Esophagus muscularis mucosa (tissue), 4 donors: ENCODE measurements around the gene RGP1. TPM values are rescaled to one million over a fixed set of nuclear protein-coding genes. Genes with fewer than 3 reads are reported as not detected.

Experiments used
- DNase-seq: peaks from one replicate; pipeline ENCODE4 v3.0.0-alpha.2; 2017; ENCODE audit errors: extremely low spot score
- H3K27ac ChIP-seq, 4 donors: fragments of 200-600 bp; sonication (generic); replicated peaks in 1 of 4; 1 replicate in 3 of 4; 2 replicates in 1 of 4; pipeline ENCODE4 v1.5.1; 2016 to 2019; ENCODE audit warnings: mild to moderate bottlenecking in 1 of 4
- H3K27me3 ChIP-seq, 4 donors: fragments of 200-600 bp; sonication (generic); one replicate each; pipeline versions ENCODE4 v1.5.1 to v1.6.0; 2016 to 2019
- H3K36me3 ChIP-seq, 4 donors: fragments of 200-600 bp; sonication (generic); one replicate each; pipeline ENCODE4 v1.5.1; 2016 to 2019
- H3K4me1 ChIP-seq, 4 donors: fragments of 200-600 bp; sonication (generic); one replicate each; pipeline ENCODE4 v1.5.1; 2016 to 2019
- H3K4me3 ChIP-seq, 4 donors: fragments of 200-600 bp; sonication (generic); 1 replicate in 2 of 4; 2 replicates in 2 of 4; pipeline ENCODE4 v1.5.1; 2016 to 2019; ENCODE audit warnings: mild to moderate bottlenecking in 4 of 4, moderate library complexity in 1 of 4
- H3K9me3 ChIP-seq, 4 donors: fragments of 200-600 bp; sonication (generic); 1 replicate in 3 of 4; 2 replicates in 1 of 4; pipeline ENCODE4 v1.5.1; 2016 to 2019
- CTCF ChIP-seq, 3 experiments: fragments of 200-600 bp in 2 of 3; fragments of 450-650 bp in 1 of 3; sonication (generic) in 2 of 3; IDR thresholded peaks; one replicate each; pipeline ENCODE4 v1.5.1; 2017 to 2019; ENCODE audit warnings: antibody characterized with exemption in 3 of 3, mild to moderate bottlenecking in 2 of 3, moderate library complexity in 1 of 3
- EP300 ChIP-seq: sonication (generic); formaldehyde crosslinking; IDR thresholded peaks from one replicate; pipeline ENCODE4 v1.6.1; 2017; ENCODE audit warnings: antibody characterized with exemption
- POLR2A ChIP-seq: fragments of 450-650 bp; IDR thresholded peaks from one replicate; pipeline ENCODE4 v1.6.1; 2017; ENCODE audit warnings: antibody characterized with exemption, moderate library complexity, mild to moderate bottlenecking, low read depth
- POLR2AphosphoS5 ChIP-seq, 2 donors: sonication (generic); formaldehyde crosslinking; IDR thresholded peaks; one replicate each; pipeline ENCODE4 v1.6.1; 2017; ENCODE audit warnings: antibody characterized with exemption in 2 of 2
- WGBS: methylation state at CpG from one replicate; pipeline ENCODE4 v1.1.5; 2018; 5-methylcytosine and 5-hydroxymethylcytosine counted together
- intact Hi-C: fragments of 100-400 bp; cut with DNase I; formaldehyde crosslinking; loops from one replicate; pipeline ENCODE4 v1.15.1; 2023
- total RNA-seq, 4 donors: library from RNA; depleted of rRNA; stranded (reverse); fragments of >200 nt; gene quantifications; one replicate each; pipeline versions ENCODE4 v1.1.0 to v1.2.1, GENCODE V29; 2016

RGP1 gene
- total RNA-seq, 4 donors from 2014 or later = 22.0 to 31.8 (median 26.8) TPM

DNA sequence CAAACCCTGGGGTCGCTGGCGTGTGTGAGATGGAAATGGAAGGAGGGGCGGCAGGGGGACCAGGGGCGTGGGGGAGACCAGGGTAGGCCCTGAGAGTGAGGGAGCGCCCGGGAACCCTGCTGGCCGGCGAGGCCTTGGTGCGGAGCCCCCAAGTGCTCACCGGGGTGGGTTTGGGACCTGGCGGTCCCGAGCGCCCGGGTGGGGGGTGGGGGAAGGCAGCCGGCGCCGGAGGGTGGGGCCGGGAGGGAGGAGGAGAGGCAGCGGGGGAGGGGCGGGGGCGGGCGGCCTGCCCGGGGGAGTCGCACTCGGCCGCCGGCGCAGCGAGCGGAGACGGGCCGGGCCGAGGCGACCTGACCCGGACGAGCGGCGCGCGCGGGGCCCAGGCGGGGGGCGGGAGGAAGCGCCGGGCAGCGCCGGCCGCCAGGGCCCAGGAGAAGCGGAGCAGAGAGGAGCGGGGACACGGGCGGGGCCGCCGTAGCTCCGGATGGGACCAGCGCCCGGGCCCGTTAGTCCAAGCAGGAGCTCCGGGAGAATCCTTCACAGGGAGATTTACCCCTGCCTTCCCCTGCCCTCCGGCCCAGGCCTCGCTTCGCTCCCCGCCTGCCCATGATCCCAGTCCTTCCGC is 42.3 kb downstream of the RGP1 start, which contains the start of gene NPR2:
TSS of gene NPR2 (plus strand) at position 295 of the 625 bp plus-strand sequence. CDS start 818 bp downstream, outside the sequence.
- no peak for TF ChIP-seq POLR2A
- TF ChIP-seq POLR2AphosphoS5 (IDR thresholded peaks at IDR 0.05) = peak in 1 of 2 donors; percentile 14
- Histone ChIP-seq H3K27ac (peak within 1 kb of the TSS; percentile 85 to 91 (median 87)), H3K4me1 (peaks cover 28 to 62% (median 57%) of the 10 kb centered on the region in 4 donors), H3K36me3 (no peaks in the 10 kb centered on the region), H3K27me3 (no peaks in the 10 kb centered on the region), H3K4me3 (peak within 1 kb of the TSS; percentile 68 to 82 (median 68)), H3K9me3 (no peaks in the 10 kb centered on the region)
- WGBS = 3% methylated on average over 13 of the region's 64 CpGs
- no peak for DNase-seq
- intact Hi-C loops = loop anchor here (2.0 kb wide), 2 partner anchors 35 to 91 kb away; no protein-coding TSS in a partner anchor

GRCh38 chr9:35792024-35792813 is 43.1 kb downstream of the RGP1 start:
- TF ChIP-seq POLR2A (no peak), CTCF (IDR thresholded peaks at IDR 0.05) (no peak), POLR2AphosphoS5 (IDR thresholded peaks at IDR 0.05) (no peak), EP300 (no peak)
- H3K27me3 ChIP-seq = no peaks in the 10 kb centered on the region
- peak overlapping the region; percentile 85 to 91 (median 87) for H3K27ac ChIP-seq
- no peaks in the 10 kb centered on the region for H3K9me3 ChIP-seq
- intact Hi-C loops = no loop called here
- peak overlapping the region; percentile 68 to 82 (median 68) for H3K4me3 ChIP-seq
- no peaks in the 10 kb centered on the region for H3K36me3 ChIP-seq
- DNase-seq = no peak
- 47% methylated on average over 14 of the region's 34 CpGs for WGBS
- peaks cover 28 to 64% (median 57%) of the 10 kb centered on the region in 4 donors for H3K4me1 ChIP-seq

- Histone ChIP-seq H3K9me3 (no peaks in the 10 kb centered on the region), H3K4me1 (peaks cover 28 to 64% (median 57%) of the 10 kb centered on the region in 4 donors), H3K36me3 (no peaks in the 10 kb centered on the region), H3K27ac (peak overlapping the region; percentile 41 to 91 (median 70)), H3K27me3 (no peaks in the 10 kb centered on the region), H3K4me3 (peak overlapping the region; percentile 68 to 82 (median 68))
- 91% methylated on average over 11 of the region's 14 CpGs for WGBS
- intact Hi-C loops = no loop called here
- TF ChIP-seq POLR2A (no peak), EP300 (no peak), CTCF (IDR thresholded peaks at IDR 0.05) (no peak), POLR2AphosphoS5 (IDR thresholded peaks at IDR 0.05) (no peak)
- DNase-seq = no peak
Measured at GRCh38 chr9:35792826-35793225, 43.7 kb downstream of the RGP1 start.

DNA sequence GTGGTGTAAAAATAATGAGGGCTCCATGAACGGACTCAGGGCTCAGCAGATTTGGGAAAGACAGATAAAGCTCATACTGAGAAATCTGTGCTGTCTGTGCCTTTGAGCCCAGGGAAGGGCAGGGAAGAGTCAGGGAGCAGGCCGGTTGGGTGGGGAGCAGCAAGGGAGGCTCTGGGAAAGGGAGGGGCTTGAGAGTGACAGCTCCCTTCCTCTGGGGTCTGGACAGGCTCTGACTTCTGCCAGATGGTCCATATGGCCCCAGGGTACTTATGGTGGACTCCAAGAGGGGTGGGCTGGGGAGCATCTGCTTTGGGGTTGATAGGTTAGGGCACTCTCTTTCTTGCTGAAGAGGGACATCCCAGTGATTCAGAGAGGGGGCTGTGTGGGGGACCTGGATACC is 44.4 kb downstream of the RGP1 start:
- TF ChIP-seq EP300 (no peak), POLR2AphosphoS5 (IDR thresholded peaks at IDR 0.05) (no peak), POLR2A (no peak), CTCF (IDR thresholded peaks at IDR 0.05) (no peak)
- intact Hi-C loops = no loop called here
- DNase-seq = no peak
- Histone ChIP-seq H3K27me3 (no peaks in the 10 kb centered on the region), H3K4me1 (peaks cover 28 to 64% (median 57%) of the 10 kb centered on the region in 4 donors), H3K9me3 (no peaks in the 10 kb centered on the region), H3K36me3 (no peaks in the 10 kb centered on the region), H3K27ac (peak overlapping the region; percentile 41 to 91 (median 70)), H3K4me3 (peak overlapping the region; percentile 68 to 82 (median 68))
- WGBS = 43% methylated on average over 2 of the region's 2 CpGs

DNA sequence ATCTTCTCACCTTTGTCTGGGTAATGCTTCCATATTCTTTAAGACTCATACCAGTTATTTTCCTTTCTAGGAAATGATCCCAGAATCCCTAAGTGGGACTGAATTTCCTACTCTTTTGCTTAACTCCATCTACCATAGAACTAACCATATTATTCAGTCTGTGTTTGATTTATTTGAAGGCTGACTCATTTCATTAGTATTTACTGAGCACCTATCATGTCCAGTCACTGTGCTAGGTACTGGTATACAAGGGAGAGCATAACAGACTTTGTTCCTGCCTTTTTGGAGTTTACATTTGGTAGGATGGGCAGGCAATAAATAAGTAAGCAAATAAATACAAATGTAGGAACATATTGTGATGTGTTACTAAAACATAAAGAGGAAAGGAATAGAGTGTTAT is 46.6 kb downstream of the RGP1 start:
- Histone ChIP-seq H3K36me3 (peaks cover 3 to 19% (median 12%) of the 10 kb centered on the region in 4 donors), H3K4me1 (peaks cover 26 to 57% (median 51%) of the 10 kb centered on the region in 4 donors), H3K9me3 (no peaks in the 10 kb centered on the region), H3K27me3 (no peaks in the 10 kb centered on the region), H3K27ac (no peak overlapping the region), H3K4me3 (no peak overlapping the region)
- intact Hi-C loops = no loop called here
- no peak for DNase-seq
- TF ChIP-seq EP300 = no peak
- no peak for TF ChIP-seq CTCF (IDR thresholded peaks at IDR 0.05)
- no peak for TF ChIP-seq POLR2AphosphoS5 (IDR thresholded peaks at IDR 0.05)
